GM12875 (cell line): ENCODE results near the gene PEX13.

Experiments
- H3K4me3 ChIP-seq: one replicate; pipeline ENCODE4 v1.5.1; 2011; ENCODE audit warnings: low read depth, low read length, control low read depth
- TF ChIP-seq, protein P1 (sequence below): IDR thresholded peaks from 2 replicates; pipeline ENCODE4 v1.5.1; 2011; ENCODE audit warnings: low read depth, mild to moderate bottlenecking, control low read depth, inconsistent platforms, low read length, moderate library complexity, borderline replicate concordance; ENCODE audit not compliant: insufficient read depth

Gene PEX13, protein sequence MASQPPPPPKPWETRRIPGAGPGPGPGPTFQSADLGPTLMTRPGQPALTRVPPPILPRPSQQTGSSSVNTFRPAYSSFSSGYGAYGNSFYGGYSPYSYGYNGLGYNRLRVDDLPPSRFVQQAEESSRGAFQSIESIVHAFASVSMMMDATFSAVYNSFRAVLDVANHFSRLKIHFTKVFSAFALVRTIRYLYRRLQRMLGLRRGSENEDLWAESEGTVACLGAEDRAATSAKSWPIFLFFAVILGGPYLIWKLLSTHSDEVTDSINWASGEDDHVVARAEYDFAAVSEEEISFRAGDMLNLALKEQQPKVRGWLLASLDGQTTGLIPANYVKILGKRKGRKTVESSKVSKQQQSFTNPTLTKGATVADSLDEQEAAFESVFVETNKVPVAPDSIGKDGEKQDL

DNA sequence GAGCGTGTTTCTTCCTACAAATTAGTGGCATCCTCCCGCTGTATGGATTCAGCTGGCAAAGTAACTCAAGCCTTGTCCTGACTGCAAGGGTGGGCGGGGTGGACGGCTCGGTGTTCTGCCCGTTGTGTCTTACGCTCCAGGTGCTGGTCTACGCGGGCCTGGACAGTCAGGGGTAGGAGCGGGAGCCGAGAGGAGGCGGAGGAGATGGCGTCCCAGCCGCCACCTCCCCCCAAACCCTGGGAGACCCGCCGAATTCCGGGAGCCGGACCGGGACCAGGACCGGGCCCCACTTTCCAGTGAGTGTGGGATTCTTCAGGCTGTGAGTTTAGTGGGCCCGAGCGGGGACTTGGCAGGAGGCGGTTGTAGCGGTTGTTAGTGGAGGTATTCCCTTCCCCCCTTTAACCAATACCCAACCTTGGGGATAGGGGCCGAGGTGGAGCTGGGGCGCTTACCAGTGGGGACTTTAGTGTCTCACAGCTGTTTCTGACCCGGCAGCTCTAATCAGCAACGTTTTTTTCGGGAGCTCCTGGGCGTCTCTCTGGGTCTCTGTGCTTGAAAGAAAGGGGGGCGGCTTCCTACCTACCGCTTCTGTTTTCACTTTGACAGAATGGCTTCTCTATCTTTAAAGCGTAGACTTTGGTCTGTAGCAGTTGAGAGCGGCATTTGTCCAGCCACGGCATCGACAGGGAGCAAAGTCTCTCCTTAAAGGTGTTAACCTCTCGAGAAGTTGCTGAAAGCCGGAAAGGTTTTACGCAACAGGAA lies at the start of gene PEX13, which contains the start of gene PUS10:
Gene PEX13, plus strand, starts transcription at position 165 of the 762 bp plus-strand sequence. Its CDS starts 40 bp downstream, at position 205.
Gene PUS10, minus strand, starts transcription at position 700 of the 762 bp plus-strand sequence. CDS start 6,365 bp downstream, outside the sequence.
- TF ChIP-seq, protein P1, sequence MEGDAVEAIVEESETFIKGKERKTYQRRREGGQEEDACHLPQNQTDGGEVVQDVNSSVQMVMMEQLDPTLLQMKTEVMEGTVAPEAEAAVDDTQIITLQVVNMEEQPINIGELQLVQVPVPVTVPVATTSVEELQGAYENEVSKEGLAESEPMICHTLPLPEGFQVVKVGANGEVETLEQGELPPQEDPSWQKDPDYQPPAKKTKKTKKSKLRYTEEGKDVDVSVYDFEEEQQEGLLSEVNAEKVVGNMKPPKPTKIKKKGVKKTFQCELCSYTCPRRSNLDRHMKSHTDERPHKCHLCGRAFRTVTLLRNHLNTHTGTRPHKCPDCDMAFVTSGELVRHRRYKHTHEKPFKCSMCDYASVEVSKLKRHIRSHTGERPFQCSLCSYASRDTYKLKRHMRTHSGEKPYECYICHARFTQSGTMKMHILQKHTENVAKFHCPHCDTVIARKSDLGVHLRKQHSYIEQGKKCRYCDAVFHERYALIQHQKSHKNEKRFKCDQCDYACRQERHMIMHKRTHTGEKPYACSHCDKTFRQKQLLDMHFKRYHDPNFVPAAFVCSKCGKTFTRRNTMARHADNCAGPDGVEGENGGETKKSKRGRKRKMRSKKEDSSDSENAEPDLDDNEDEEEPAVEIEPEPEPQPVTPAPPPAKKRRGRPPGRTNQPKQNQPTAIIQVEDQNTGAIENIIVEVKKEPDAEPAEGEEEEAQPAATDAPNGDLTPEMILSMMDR: no peak
- peak within 1 kb of the TSS; percentile 85 for H3K4me3 ChIP-seq

DNA sequence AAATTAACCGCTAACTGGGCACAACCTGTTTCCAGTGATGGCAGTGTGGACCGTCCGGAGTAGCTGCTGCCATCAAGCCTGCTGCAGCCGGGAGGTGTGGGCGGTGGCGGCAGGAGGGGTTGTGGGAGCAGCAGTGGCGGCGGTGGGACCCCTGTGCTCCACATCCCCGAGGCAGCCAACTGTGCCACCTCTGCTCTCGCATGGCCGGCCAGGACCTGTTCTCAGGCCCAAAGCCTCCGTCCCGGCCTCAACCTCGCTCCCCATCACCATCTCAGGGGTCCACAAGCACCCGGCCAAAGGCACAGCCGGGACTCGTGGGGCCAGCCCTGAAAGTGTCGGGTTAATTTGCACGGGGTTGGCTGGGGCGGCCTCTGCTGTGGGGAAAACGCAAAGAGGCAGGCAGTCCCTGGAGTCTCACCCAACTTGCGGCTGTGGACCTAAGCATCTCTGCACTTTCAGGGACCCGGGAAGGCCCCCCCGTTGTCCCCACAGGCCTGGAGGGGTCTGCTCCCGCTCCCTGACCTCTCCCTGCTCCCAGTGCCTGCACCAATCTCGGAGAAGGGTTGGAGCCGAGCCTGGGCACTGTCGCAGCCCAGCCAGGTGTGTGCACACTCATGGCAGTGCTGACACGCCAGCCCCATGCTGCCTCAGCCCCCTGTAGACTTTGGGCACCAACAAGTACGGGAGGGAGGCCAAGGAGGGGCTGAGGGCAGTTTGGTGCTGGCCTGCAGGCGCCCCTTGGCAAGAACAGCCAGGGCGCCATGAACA lies 44.4 kb upstream of the PEX13 start:
- H3K4me3 ChIP-seq: peak overlapping the region; percentile 8
- TF ChIP-seq, protein P1: no peak

DNA sequence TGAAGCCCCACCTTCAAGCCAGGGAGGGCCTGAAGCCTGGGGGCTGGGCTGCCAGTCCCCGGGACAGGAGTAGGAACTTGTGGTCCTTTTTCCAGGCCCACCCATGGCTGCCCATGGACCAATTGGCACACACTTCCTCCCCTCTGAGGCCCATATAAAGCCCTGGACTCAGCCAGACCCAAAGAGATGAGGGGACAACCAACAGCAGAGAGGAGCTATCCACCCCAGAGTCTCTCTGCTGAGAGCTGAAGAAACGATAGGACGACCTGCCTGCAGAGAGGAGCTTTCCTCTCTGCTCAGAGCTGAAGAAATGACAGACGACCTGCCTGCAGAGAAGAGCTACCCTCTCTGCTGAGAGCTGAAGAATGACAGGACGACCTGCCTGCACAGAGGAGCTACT lies 43.8 kb upstream of the PEX13 start:
- TF ChIP-seq, protein P1: no peak
- no peak overlapping the region for H3K4me3 ChIP-seq

DNA sequence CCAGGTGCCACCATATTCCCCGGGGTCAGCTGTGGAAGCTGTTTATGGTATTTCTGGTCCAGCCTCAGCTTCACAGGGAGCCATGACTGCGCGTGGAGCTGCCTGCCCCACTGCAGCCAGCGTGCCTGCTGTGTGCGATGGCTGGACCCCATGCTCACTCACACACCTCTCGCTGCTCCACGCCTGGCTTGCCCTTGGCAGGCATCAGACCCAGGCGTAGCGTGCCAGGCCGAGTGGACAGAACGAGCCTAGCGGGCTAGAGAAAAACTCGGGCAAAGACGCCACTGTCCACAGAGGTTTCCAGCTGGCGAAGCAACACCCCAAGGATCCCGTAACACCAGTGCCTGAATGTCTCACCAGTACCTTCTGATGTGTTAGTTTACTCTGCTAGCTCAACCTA lies 42.9 kb upstream of the PEX13 start:
- TF ChIP-seq, protein P1: no peak
- H3K4me3 ChIP-seq: no peak overlapping the region

DNA sequence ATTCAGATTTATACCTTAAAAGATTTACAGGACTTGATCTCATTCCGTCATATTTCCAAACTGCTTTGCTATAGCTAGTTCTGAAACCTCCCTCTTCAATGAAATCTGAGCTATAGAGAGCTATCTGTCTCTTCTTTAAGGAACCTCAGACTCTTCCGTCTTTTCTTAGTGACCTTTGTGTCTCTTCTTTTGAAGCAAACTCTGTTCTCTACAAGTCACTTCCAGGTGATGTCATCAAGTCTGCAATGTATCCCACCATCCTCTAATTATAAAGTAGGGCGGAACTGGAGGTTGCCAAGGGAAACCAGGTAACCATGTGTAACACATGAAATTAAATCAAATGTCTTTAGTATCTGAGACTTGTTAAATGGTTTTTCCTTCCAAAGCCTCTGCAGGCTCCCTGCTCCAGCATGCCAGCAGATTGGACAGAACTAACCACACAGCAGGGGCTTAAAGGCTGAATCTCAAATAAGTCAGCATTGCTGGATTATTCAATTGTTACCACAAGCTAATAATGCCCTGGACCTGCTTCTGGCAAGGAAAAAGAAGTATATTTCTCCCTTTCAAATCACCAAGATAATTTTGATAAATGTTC lies 41.2 kb upstream of the PEX13 start:
- H3K4me3 ChIP-seq: no peak overlapping the region
- TF ChIP-seq, protein P1: no peak

DNA sequence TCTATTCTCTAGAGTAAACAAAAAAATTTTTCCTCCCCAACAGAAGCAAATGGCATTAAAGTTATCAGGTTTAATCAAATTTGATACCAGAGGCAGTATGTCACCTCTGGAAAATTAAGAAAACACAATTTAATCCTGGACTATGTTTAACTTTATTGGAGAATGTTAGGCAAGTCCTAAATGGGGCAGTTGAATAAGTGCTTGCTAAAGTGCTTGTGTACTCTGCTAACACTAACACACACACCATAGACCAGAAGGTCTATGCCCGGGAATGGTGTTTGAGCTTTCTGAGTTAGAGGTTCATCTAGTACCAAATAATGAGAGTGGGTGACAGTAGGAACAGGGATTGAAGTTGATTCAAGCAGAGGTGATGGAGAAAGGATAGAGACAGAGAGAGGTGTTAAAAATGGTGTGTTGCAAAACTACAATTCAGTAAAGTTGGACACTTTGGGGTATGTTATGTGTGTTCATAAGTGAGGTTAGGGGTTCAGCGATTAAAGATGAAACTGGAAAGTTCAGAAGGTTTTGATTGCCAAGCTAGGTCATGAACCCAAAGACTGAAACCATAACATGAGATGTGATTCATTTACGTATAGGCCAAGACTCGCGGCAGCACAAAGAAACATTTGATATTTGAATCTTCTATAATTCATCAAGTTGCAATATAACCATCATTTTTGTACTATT lies 40.5 kb upstream of the PEX13 start:
- TF ChIP-seq, protein P1: no peak
- no peak overlapping the region for H3K4me3 ChIP-seq
